ENCODE results near the gene DPEP1.

The DPEP1 gene

DNA sequence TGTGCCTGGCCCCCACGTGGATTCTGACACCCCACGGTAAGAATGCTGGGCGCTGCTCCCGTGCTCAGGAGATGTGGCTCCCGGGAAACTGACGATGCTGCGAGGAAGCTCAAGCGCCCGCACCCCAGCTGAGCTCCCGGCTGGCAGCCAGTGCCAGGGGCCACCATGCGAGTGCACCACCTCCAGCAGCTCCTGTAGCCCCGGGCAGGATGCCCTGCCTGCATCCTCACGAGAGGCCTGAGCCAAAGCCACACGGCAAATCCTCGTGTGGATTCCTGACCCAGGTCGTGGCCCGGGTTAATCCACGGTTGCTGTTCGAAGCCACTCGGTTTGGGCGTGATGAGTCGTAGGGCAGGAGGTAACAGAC lies 11.6 kb upstream of the DPEP1 start:
- TF ChIP-seq, protein P1, sequence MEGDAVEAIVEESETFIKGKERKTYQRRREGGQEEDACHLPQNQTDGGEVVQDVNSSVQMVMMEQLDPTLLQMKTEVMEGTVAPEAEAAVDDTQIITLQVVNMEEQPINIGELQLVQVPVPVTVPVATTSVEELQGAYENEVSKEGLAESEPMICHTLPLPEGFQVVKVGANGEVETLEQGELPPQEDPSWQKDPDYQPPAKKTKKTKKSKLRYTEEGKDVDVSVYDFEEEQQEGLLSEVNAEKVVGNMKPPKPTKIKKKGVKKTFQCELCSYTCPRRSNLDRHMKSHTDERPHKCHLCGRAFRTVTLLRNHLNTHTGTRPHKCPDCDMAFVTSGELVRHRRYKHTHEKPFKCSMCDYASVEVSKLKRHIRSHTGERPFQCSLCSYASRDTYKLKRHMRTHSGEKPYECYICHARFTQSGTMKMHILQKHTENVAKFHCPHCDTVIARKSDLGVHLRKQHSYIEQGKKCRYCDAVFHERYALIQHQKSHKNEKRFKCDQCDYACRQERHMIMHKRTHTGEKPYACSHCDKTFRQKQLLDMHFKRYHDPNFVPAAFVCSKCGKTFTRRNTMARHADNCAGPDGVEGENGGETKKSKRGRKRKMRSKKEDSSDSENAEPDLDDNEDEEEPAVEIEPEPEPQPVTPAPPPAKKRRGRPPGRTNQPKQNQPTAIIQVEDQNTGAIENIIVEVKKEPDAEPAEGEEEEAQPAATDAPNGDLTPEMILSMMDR (IDR thresholded peaks at IDR 0.05) = no peak
- H3K9me3 Mint-ChIP-seq = no peaks in the 10 kb centered on the region
- peak overlapping the region; percentile 29 for H3K27ac Mint-ChIP-seq
- peaks cover 42% of the 10 kb centered on the region for H3K4me1 Mint-ChIP-seq
- DNase-seq = no peak
- no peaks in the 10 kb centered on the region for H3K27me3 Mint-ChIP-seq (ENCODE audit: low read depth, poor library complexity)
- no peak overlapping the region for H3K4me3 Mint-ChIP-seq
- H3K36me3 Mint-ChIP-seq (ENCODE audit: low read depth) = no peaks in the 10 kb centered on the region

DNA sequence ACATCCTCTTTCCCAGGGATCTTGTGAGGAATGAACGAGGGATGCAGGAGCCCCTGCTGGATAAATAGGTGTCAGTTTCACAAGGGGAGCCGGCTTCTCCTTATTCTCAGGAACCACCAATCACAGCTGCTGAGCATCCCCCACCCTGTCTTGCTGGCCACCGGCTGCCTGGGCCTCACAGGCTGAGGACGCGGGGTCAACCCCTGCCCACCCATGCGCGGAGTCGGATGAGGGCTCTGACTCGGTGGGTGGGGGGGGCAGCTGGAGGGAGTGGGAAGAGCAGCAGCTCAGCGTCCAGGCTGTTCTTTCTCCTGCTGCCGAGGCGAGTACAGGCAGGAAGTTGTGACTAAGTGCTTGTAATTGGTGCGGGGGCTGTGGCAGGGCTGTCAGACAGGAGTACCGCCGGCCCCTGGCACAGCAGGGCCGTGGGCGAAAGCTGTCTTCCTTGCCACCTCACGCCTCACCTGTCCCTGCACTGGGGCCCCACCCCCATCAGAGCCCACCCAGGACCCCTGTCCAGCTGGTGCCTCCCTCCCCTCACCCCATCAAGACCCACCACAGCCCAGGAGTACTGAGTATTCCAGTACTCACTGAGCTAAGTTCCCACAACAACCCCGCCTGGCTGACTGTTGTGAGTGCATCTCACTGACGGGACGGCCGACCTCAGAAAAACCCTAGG lies 11.0 kb upstream of the DPEP1 start:
- no peak overlapping the region for H3K4me3 Mint-ChIP-seq
- peaks cover 39% of the 10 kb centered on the region for H3K4me1 Mint-ChIP-seq
- TF ChIP-seq, protein P1 (IDR thresholded peaks at IDR 0.05) = no peak
- peak; percentile 98 for DNase-seq
- H3K27me3 Mint-ChIP-seq (ENCODE audit: low read depth, poor library complexity) = no peaks in the 10 kb centered on the region
- peak overlapping the region; percentile 78 for H3K27ac Mint-ChIP-seq
- H3K9me3 Mint-ChIP-seq = no peaks in the 10 kb centered on the region
- H3K36me3 Mint-ChIP-seq (ENCODE audit: low read depth) = no peaks in the 10 kb centered on the region

DNA sequence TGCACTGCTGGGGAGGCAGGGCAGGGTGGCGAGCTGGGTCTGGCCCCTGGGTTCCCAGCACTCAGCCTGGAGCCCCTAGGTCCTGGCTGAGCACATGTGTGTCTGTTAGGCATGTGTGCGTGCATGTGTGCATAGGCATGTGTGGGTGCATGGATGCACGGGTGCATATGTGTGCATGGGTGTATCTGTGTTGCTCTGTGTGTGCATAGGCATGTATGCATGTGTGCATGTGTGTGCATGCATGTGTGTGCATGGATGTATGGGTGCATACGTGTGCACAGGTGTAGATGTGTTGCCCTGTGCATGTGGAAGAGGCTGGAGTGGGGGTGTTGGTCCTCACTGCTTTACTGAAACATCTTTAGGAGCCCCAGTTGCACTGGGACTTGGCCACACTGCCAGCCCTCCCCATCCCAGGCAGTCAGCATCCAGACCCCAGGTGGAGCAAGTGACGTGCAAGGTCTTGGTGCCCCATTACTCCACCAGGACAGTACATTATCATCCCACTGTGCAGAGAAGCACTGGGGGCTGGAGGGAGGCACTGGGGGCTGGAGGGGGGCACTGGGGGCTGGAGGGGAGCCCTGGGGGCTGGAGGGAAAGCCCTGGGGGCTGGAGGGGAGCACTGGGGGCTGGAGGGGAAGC lies 10.4 kb upstream of the DPEP1 start:
- TF ChIP-seq, protein P1 (IDR thresholded peaks at IDR 0.05) = no peak
- Mint-ChIP-seq H3K4me1 (peaks cover 42% of the 10 kb centered on the region), H3K36me3 (ENCODE audit: low read depth) (no peaks in the 10 kb centered on the region), H3K9me3 (no peaks in the 10 kb centered on the region), H3K27ac (peak overlapping the region; percentile 78), H3K4me3 (no peak overlapping the region), H3K27me3 (ENCODE audit: low read depth, poor library complexity) (no peaks in the 10 kb centered on the region)
- DNase-seq = no peak

DNA sequence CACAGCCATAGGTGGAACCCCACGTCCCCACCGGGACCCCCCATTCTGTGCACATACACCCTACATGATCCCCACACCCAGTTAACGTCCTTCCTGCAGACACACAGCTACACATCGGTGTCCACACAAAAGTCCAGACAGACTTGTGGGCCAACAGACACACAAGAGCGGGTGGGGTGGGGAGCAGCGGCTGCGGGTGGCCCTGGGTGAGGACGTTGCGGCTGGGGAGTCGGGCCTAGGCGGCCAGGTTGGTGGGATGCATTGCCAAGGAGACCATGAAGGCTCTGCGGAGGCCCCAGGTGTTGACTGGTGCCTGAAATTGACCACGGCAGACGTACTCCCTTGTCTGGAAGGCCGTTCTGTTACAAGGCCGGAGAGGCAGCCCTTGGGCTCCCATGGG lies 8.7 kb upstream of the DPEP1 start:
- H3K4me3 Mint-ChIP-seq = no peak overlapping the region
- H3K9me3 Mint-ChIP-seq = no peaks in the 10 kb centered on the region
- no peaks in the 10 kb centered on the region for H3K27me3 Mint-ChIP-seq (ENCODE audit: low read depth, poor library complexity)
- H3K36me3 Mint-ChIP-seq (ENCODE audit: low read depth) = no peaks in the 10 kb centered on the region
- no peak overlapping the region for H3K27ac Mint-ChIP-seq
- H3K4me1 Mint-ChIP-seq = peaks cover 47% of the 10 kb centered on the region
- DNase-seq = no peak
- TF ChIP-seq, protein P1 (IDR thresholded peaks at IDR 0.05) = no peak

DNA sequence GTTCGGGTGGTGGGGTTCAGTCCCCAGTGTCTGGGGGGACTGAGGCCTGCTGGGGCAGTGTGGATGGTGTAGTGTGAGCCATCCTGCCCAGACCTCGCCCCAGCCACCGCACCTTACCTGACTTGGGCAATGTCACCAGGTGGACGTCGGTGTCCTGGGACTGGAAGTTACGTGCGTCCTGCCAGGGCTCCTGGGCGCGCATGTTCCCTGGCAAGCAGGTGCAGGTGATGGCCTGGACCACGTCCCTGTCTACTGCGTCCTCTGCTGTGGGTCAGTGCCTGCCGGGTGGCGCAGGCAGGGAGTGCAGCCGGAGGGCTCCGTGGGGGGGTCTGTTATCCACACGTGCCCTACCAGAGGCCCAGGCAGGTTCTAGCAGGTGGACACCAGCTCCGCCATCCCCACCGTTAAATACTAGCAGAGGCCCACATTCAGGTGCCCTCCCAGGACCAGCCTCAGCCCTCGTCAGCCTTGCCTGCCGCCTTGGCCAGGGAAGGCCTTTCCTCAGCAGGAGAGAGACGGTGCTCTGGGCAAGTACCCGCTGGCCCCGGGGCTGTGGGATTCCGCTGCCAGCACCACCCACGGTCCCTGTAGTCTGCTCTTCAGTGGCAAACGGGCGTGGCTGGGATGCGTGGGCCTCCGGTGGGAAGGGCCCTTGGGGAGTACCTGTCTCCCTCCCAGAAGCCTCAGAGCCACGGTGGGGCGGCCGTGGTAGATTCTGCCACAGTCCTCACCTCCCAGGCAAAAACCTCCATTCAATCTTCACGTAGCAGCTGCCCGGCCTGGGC lies 8.1 kb upstream of the DPEP1 start:
- DNase-seq = no peak
- no peaks in the 10 kb centered on the region for H3K27me3 Mint-ChIP-seq (ENCODE audit: low read depth, poor library complexity)
- no peaks in the 10 kb centered on the region for H3K9me3 Mint-ChIP-seq
- H3K36me3 Mint-ChIP-seq (ENCODE audit: low read depth) = no peaks in the 10 kb centered on the region
- peaks cover 45% of the 10 kb centered on the region for H3K4me1 Mint-ChIP-seq
- no peak overlapping the region for H3K4me3 Mint-ChIP-seq
- TF ChIP-seq, protein P1 (IDR thresholded peaks at IDR 0.05) = no peak
- H3K27ac Mint-ChIP-seq = no peak overlapping the region
